Renal cortex interstitium (tissue), 15 donors: ENCODE measurements around the gene EEF1A1. TPM values are rescaled to one million over a fixed set of nuclear protein-coding genes. Genes with fewer than 3 reads are reported as not detected.
A peak's percentile ranks its signal among the peaks of the same experiment; 100 is the strongest.
"Not testable (repeated sequence)": the region's sequence is repeated elsewhere in the genome, so short reads cannot be mapped to it uniquely, and the experiment has no call there.

Experiments used
- DNase-seq, 11 donors: peaks; one replicate each; pipeline ENCODE4 v3.0.0-alpha.2; 2013; ENCODE audit warnings: low read depth in 9 of 11, low spot score in 4 of 11; ENCODE audit errors: extremely low read depth in 1 of 11
- long read RNA-seq, 16 experiments: transcript quantifications; one replicate each; lab custom pipeline, GENCODE V29; 2026
- polyA plus RNA-seq, 3 donors: library from polyadenylated mRNA; unstranded; fragments of 120-200 nt; gene quantifications; one replicate each; pipeline ENCODE4 v1.2.1, GENCODE V29; 2013; ENCODE audit not compliant: insufficient read length in 3 of 3

The EEF1A1 gene
- over 10,000 TPM; 18,648 to 21,809 (median 18,824) TPM for polyA plus RNA-seq
- long read RNA-seq, donor 1, full-length matches to known transcripts: 4,111 of 6,728 reads
- long read RNA-seq, donor 1, partial matches to known transcripts: 2,233 of 6,728 reads
- long read RNA-seq, donor 1, other reads (novel, unspliced or antisense): 384 of 6,728 reads
- long read RNA-seq, donor 2, full-length matches to known transcripts: 3,759 of 6,276 reads
- long read RNA-seq, donor 2, partial matches to known transcripts: 2,327 of 6,276 reads
- long read RNA-seq, donor 2, other reads (novel, unspliced or antisense): 190 of 6,276 reads
- long read RNA-seq, donor 3, full-length matches to known transcripts: 8,697 of 12,930 reads
- long read RNA-seq, donor 3, partial matches to known transcripts: 3,860 of 12,930 reads
- long read RNA-seq, donor 3, other reads (novel, unspliced or antisense): 373 of 12,930 reads
- long read RNA-seq, donor 4, full-length matches to known transcripts: 4,377 of 6,603 reads
- long read RNA-seq, donor 4, partial matches to known transcripts: 1,858 of 6,603 reads
- long read RNA-seq, donor 4, other reads (novel, unspliced or antisense): 368 of 6,603 reads
- long read RNA-seq, donor 5: 0 reads
- long read RNA-seq, donor 6, full-length matches to known transcripts: 4,801 of 8,203 reads
- long read RNA-seq, donor 6, partial matches to known transcripts: 2,953 of 8,203 reads
- long read RNA-seq, donor 6, other reads (novel, unspliced or antisense): 449 of 8,203 reads
- long read RNA-seq, donor 7, full-length matches to known transcripts: 7,653 of 11,807 reads
- long read RNA-seq, donor 7, partial matches to known transcripts: 3,535 of 11,807 reads
- long read RNA-seq, donor 7, other reads (novel, unspliced or antisense): 619 of 11,807 reads
- long read RNA-seq, donor 8: 0 reads
- long read RNA-seq, donor 9, full-length matches to known transcripts: 5,103 of 7,753 reads
- long read RNA-seq, donor 9, partial matches to known transcripts: 2,218 of 7,753 reads
- long read RNA-seq, donor 9, other reads (novel, unspliced or antisense): 432 of 7,753 reads
- long read RNA-seq, donor 10, full-length matches to known transcripts: 6,793 of 10,968 reads
- long read RNA-seq, donor 10, partial matches to known transcripts: 3,533 of 10,968 reads
- long read RNA-seq, donor 10, other reads (novel, unspliced or antisense): 642 of 10,968 reads
- long read RNA-seq, donor 11, full-length matches to known transcripts: 3,298 of 5,070 reads
- long read RNA-seq, donor 11, partial matches to known transcripts: 1,528 of 5,070 reads
- long read RNA-seq, donor 11, other reads (novel, unspliced or antisense): 244 of 5,070 reads
- long read RNA-seq, donor 12, full-length matches to known transcripts: 2,628 of 4,125 reads
- long read RNA-seq, donor 12, partial matches to known transcripts: 1,279 of 4,125 reads
- long read RNA-seq, donor 12, other reads (novel, unspliced or antisense): 218 of 4,125 reads
- long read RNA-seq, donor 13: 0 reads
- long read RNA-seq, donor 14, full-length matches to known transcripts: 6,023 of 8,848 reads
- long read RNA-seq, donor 14, partial matches to known transcripts: 2,246 of 8,848 reads
- long read RNA-seq, donor 14, other reads (novel, unspliced or antisense): 579 of 8,848 reads
- long read RNA-seq, donor 15, full-length matches to known transcripts: 2,521 of 4,075 reads
- long read RNA-seq, donor 15, partial matches to known transcripts: 1,364 of 4,075 reads
- long read RNA-seq, donor 15, other reads (novel, unspliced or antisense): 190 of 4,075 reads
- long read RNA-seq, donor 16, full-length matches to known transcripts: 10,627 of 16,122 reads
- long read RNA-seq, donor 16, partial matches to known transcripts: 4,505 of 16,122 reads
- long read RNA-seq, donor 16, other reads (novel, unspliced or antisense): 990 of 16,122 reads

- DNase-seq: peak; percentile 95 to 100 (median 99)
Measured at GRCh38 chr6:73520688-73521350, at the start of gene EEF1A1. EEF1A1 (minus strand) TSS chr6:73521032; CDS start chr6:73520026, 1,006 bp downstream.

GRCh38 chr6:73569121-73569520 is 48.3 kb upstream of the EEF1A1 start:
- DNase-seq: no peak

GRCh38 chr6:73566954-73567591 is 46.2 kb upstream of the EEF1A1 start:
- no peak for DNase-seq

- DNase-seq: not testable (repeated sequence)
Measured at GRCh38 chr6:73566486-73566871, 45.6 kb upstream of the EEF1A1 start.

GRCh38 chr6:73565767-73566485 is 45.1 kb upstream of the EEF1A1 start:
- DNase-seq: no peak

GRCh38 chr6:73564578-73565345 is 43.9 kb upstream of the EEF1A1 start:
- DNase-seq: no peak

- no peak for DNase-seq
Measured at GRCh38 chr6:73562558-73562957, 41.7 kb upstream of the EEF1A1 start.

- DNase-seq: no peak
Measured at GRCh38 chr6:73560853-73561407, 40.1 kb upstream of the EEF1A1 start.

- DNase-seq: no peak
Measured at GRCh38 chr6:73560182-73560732, 39.4 kb upstream of the EEF1A1 start.

GRCh38 chr6:73559399-73559794 is 38.6 kb upstream of the EEF1A1 start:
- not testable (repeated sequence) for DNase-seq

GRCh38 chr6:73558624-73559398 is 38.0 kb upstream of the EEF1A1 start:
- DNase-seq: no peak

GRCh38 chr6:73556836-73557235 is 36.0 kb upstream of the EEF1A1 start:
- DNase-seq: no peak

GRCh38 chr6:73555380-73555949 is 34.6 kb upstream of the EEF1A1 start:
- DNase-seq: not testable (repeated sequence)

- DNase-seq: not testable (repeated sequence)
Measured at GRCh38 chr6:73551115-73551514, 30.3 kb upstream of the EEF1A1 start.
